Right lobe of liver (tissue), 6 donors: ENCODE data around the gene KRTAP10-10. TPM values are rescaled to one million over a fixed set of nuclear protein-coding genes. Genes with fewer than 3 reads are reported as not detected.
A peak's percentile ranks its signal among the peaks of the same experiment; 100 is the strongest.
"Not testable (repeated sequence)": the region's sequence is repeated elsewhere in the genome, so short reads cannot be mapped to it uniquely, and the experiment has no call there.

Experiments
- ATAC-seq, 4 donors: fragments of 200-7000 bp; cut with Tn5 transposase; one replicate each; pipeline ENCODE4 v1.9.1; 2020; ENCODE audit warnings: mild to moderate bottlenecking in 4 of 4, moderate library complexity in 4 of 4
- DNase-seq, 3 donors: peaks; one replicate each; pipeline ENCODE4 v3.0.0-alpha.2; 2020
- H3K27ac ChIP-seq, 3 donors: fragments of 200-600 bp; one replicate each; pipeline ENCODE4 v1.8.0; 2022
- H3K27me3 ChIP-seq, 2 donors: fragments of 200-600 bp; one replicate each; pipeline ENCODE4 v1.8.0; 2022
- H3K36me3 ChIP-seq, 4 donors: fragments of 200-600 bp; sonication (generic) in 1 of 4; one replicate each; pipeline versions ENCODE4 v1.5.1 to v1.8.0; 2017 to 2022; ENCODE audit warnings: control low read depth in 1 of 4
- H3K4me1 ChIP-seq, 4 donors: fragments of 200-600 bp; sonication (generic) in 1 of 4; one replicate each; pipeline versions ENCODE4 v1.5.1 to v1.8.0; 2017 to 2022; ENCODE audit warnings: control low read depth in 1 of 4
- H3K4me3 ChIP-seq, 3 donors: fragments of 200-600 bp; one replicate each; pipeline ENCODE4 v1.8.0; 2022
- H3K9me3 ChIP-seq, 4 donors: fragments of 200-600 bp; sonication (generic) in 1 of 4; one replicate each; pipeline versions ENCODE4 v1.5.1 to v1.8.0; 2017 to 2022; ENCODE audit warnings: control low read depth in 1 of 4
- CTCF ChIP-seq, 4 donors: fragments of 200-600 bp in 3 of 4; fragments of 450-650 bp in 1 of 4; IDR thresholded peaks; one replicate each; pipeline versions ENCODE4 v1.5.1 to v1.8.0; 2016 to 2022; ENCODE audit warnings: antibody characterized with exemption in 4 of 4, mild to moderate bottlenecking in 2 of 4
- POLR2A ChIP-seq: fragments of 450-650 bp; IDR thresholded peaks from one replicate; pipeline ENCODE4 v1.6.1; 2017; ENCODE audit warnings: antibody characterized with exemption, mild to moderate bottlenecking
- WGBS: methylation state at CpG from one replicate; pipeline ENCODE4 v1.1.6; 2018; ENCODE audit warnings: low coverage, low lambda C conversion rate; ENCODE audit not compliant: insufficient coverage; ENCODE audit errors: missing lambda C conversion rate; 5-methylcytosine and 5-hydroxymethylcytosine counted together
- intact Hi-C, 2 donors: fragments of 100-400 bp; cut with DNase I; formaldehyde crosslinking; loops; one replicate each; pipeline versions ENCODE4 v1.11.2 to v1.14.1; 2022
- total RNA-seq, 6 experiments: library from RNA; depleted of rRNA in 2 of 6; stranded (reverse); fragments of >200 nt in 2 of 6; fragmentation: NEBNext Ultra II Directional in 3 of 6; extraction: Animal tissue kit (Norgen Biotek cat#: 25700) in 3 of 6; gene quantifications; one replicate each; pipeline versions ENCODE4 v1.1.0 to v1.2.4, GENCODE V29; 2016 to 2023
- donor health status: DM: no; HTN: yes; CAD: no.
- donor health status: DM: no; HTN: no; CAD: no.
- donor health status: DM: no; HTN: no; CAD: no.
- donor health status: DM: no; HTN: yes; CAD: no.
- donor health status: DM: no; HTN: yes; CAD: no.

The KRTAP10-10 gene
- total RNA-seq, 6 experiments from 2014 or later = not detected

GRCh38 chr21:44657635-44658540 is 20.7 kb downstream of the KRTAP10-10 start, which contains the start of gene KRTAP12-3:
KRTAP12-3 (plus strand) TSS chr21:44657932; CDS start chr21:44657980, 48 bp downstream.
- intact Hi-C loops = no loop called here
- H3K4me1 ChIP-seq = no peaks in the 10 kb centered on the region
- ATAC-seq (peak; percentile 36 to 63 (median 51)), DNase-seq (no peak)
- no peaks in the 10 kb centered on the region for H3K27me3 ChIP-seq
- no peaks in the 10 kb centered on the region for H3K36me3 ChIP-seq
- TF ChIP-seq POLR2A = no peak
- no peak for TF ChIP-seq CTCF (IDR thresholded peaks at IDR 0.05)
- H3K9me3 ChIP-seq = no peaks in the 10 kb centered on the region
- H3K4me3 ChIP-seq = no peak within 1 kb of the TSS
- 42% methylated on average over 12 of the region's 26 CpGs for WGBS
- no peak within 1 kb of the TSS for H3K27ac ChIP-seq

GRCh38 chr21:44658541-44658910 is 21.4 kb downstream of the KRTAP10-10 start:
- Histone ChIP-seq H3K9me3 (no peaks in the 10 kb centered on the region), H3K27me3 (no peaks in the 10 kb centered on the region), H3K27ac (no peak overlapping the region), H3K4me1 (no peaks in the 10 kb centered on the region), H3K4me3 (no peak overlapping the region), H3K36me3 (no peaks in the 10 kb centered on the region)
- no peak for DNase-seq
- intact Hi-C loops = no loop called here
- ATAC-seq = no peak
- no peak for TF ChIP-seq POLR2A
- no peak for TF ChIP-seq CTCF (IDR thresholded peaks at IDR 0.05)
- 60% methylated on average over 4 of the region's 5 CpGs for WGBS

- intact Hi-C loops = no loop called here
- Histone ChIP-seq H3K4me1 (no peaks in the 10 kb centered on the region), H3K9me3 (no peaks in the 10 kb centered on the region), H3K27ac (no peak overlapping the region), H3K4me3 (no peak overlapping the region), H3K36me3 (no peaks in the 10 kb centered on the region), H3K27me3 (no peaks in the 10 kb centered on the region)
- TF ChIP-seq CTCF (IDR thresholded peaks at IDR 0.05) = no peak
- no peak for TF ChIP-seq POLR2A
- no peak for DNase-seq
- ATAC-seq = no peak
- 36% methylated on average over 5 of the region's 11 CpGs for WGBS
Measured at GRCh38 chr21:44658913-44659595, 21.9 kb downstream of the KRTAP10-10 start.

GRCh38 chr21:44661567-44661966 is 24.4 kb downstream of the KRTAP10-10 start:
- H3K27me3 ChIP-seq, H3K9me3 ChIP-seq, H3K4me1 ChIP-seq, H3K27ac ChIP-seq, H3K36me3 ChIP-seq, ATAC-seq, DNase-seq, H3K4me3 ChIP-seq, intact Hi-C loops: not testable (repeated sequence)
- WGBS = 63% methylated on average over 7 of the region's 7 CpGs

- no peaks in the 10 kb centered on the region for H3K36me3 ChIP-seq
- no peak overlapping the region for H3K27ac ChIP-seq
- DNase-seq (no peak), ATAC-seq (no peak)
- no peaks in the 10 kb centered on the region for H3K9me3 ChIP-seq
- TF ChIP-seq CTCF (IDR thresholded peaks at IDR 0.05) = no peak
- no peak for TF ChIP-seq POLR2A
- H3K4me1 ChIP-seq = no peaks in the 10 kb centered on the region
- H3K27me3 ChIP-seq = no peaks in the 10 kb centered on the region
- 49% methylated on average over 4 of the region's 5 CpGs for WGBS
- no peak overlapping the region for H3K4me3 ChIP-seq
- intact Hi-C loops = no loop called here
Measured at GRCh38 chr21:44664691-44665090, 27.5 kb downstream of the KRTAP10-10 start.
